Umbilical cord (tissue), 2 donors: ENCODE data around the gene CYTH2. TPM values are rescaled to one million over a fixed set of nuclear protein-coding genes. Genes with fewer than 3 reads are reported as not detected.

Experiments used
- DNase-seq: peaks from one replicate; pipeline ENCODE4 v3.0.0-alpha.2; 2015; ENCODE audit warnings: low spot score
- total RNA-seq: library from RNA; depleted of rRNA; stranded (reverse); fragments of >200 nt; gene quantifications from one replicate; pipeline ENCODE4 v1.2.3, GENCODE V29; 2014; ENCODE audit warnings: low replicate concordance; ENCODE audit not compliant: insufficient read depth

CYTH2 gene
- total RNA-seq, 1 donor from 2014 or later = 20.0 TPM

DNA sequence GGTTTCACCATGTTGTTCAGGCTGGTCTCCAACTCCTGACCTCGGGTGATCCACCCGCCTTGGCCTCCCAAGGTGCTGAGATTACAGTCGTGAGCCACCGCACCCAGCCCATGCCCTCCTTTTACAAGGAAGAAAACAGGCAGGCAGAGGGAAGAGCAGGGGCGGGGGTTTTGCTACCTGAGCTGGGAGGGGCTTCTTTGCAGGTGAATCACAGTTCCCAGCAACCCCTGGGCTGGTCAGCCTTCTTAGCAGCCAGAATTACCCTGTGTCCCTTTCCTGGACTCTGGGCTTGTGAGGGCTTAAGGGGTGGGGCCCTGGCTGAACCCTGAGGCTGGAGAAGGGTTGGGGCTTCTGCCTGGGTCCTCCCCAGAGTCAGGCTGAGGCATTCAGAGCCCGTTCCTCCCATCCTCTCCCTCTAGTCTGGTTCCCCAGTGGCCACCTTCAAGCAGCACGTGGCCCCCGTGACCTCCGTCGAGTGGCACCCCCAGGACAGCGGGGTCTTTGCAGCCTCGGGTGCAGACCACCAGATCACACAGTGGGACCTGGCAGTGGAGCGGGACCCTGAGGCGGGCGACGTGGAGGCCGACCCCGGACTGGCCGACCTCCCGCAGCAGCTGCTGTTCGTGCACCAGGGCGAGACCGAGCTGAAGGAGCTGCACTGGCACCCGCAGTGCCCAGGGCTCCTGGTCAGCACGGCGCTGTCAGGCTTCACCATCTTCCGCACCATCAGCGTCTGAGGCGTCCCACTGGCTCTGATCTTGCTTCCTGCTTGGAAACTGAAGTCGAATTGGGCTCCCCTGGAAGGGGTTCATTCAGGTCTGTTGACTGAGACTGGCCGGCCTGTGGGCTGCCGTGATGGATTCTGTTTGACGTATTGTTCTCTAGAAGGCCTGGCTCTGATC is 16.6 kb upstream of the CYTH2 start:
- DNase-seq = no peak

DNA sequence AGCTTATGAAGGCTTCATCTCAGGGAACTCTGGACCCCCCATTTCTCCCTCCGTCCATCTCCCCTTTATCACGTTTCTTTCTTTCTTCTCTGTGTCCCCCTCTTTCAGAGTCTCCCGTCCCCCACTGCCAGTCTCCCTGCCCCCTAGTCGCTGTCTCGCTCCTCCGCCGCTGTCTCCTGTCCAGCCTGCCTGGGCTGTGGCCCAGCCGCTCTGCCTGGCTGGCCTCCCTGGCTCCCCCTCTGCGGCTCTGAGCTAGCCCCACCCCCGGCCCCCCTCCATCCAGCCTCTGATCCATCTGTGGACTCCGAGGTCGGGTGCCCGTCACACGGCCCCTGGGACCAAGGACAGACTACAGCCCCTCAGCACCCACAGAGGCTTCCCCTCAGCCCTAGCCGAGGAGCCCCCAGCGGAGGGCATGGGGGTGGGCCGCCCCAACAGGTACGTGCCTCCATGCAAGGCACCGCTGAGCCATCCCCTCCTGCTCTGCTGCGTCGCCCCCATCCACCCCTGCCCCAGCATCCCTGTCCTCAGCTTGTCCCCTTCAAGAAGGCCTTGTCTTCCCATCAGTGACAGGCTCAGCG is 14.9 kb upstream of the CYTH2 start:
- DNase-seq = no peak

DNA sequence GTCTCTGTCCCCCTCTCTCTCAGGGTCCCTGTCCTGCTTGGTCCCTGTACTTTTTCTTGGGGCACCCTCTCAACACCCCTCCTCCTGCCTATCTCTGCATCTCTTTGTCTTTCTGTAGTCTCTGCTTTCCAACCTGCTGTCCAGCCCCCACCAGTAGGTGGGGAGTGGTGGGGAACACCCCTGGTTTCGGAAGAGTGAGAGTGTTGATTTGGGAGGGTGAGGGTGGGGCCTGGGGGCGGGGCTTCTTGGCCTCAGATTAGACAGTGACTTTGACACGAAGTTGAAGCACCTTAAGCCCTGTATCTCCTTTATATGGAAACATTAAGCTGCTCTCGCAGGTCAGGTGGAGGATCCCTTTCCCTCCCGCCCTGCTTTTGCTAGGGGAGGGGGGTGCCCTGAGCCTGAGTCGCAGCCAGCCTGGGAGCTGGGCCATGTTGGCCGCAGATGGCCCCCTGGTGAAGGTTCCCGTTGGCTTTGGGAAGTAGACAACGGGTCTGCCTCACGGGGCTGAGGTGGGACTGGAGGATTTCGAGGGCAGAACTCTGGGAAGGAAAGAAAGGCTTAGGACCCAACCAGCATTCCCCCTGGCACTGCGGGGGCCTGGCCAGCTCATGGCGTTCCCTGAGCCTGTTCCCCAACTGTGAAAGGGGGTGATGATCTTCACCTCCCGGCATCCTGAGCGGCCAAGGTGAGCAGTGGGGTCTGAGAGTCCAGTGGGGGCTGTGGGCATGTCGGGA is 13.8 kb upstream of the CYTH2 start, which contains the start of gene KCNJ14:
KCNJ14 (plus strand) TSS at position 404 of the 737 bp plus-strand sequence. CDS start 6,151 bp downstream, outside the sequence.
- no peak for DNase-seq

DNA sequence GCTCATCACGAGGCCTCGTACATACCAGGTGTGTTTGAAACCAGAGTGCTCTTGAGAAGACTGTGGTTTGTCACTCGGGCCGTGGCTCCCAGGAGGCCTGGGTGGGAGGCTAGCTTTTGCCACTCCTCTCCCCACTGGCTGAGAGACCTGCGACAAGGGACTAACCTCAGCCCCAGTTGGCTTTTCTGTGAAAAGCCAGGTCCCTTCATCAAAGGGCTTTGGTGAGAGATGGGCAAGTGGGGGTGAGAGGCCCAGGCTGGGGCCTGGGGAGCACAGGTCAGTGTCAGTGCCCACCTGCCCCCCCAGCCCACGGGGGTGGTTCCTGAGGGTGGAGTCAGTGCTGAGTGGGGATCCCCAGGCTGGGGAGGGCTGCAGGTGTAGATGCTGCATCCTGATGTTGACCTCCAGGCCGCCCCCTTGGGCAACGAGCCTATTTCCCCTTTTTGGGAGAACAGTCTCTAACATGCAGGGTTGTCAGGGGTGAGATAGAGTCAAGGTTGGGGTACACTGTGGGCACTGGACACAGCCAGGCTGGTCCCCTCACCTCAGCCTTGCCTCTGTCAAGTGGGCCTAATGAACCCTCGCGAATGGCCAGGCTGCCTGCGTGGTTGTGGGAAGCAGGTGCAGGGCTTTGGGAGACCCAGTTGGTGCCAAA is 13.1 kb upstream of the CYTH2 start:
- DNase-seq = no peak

DNA sequence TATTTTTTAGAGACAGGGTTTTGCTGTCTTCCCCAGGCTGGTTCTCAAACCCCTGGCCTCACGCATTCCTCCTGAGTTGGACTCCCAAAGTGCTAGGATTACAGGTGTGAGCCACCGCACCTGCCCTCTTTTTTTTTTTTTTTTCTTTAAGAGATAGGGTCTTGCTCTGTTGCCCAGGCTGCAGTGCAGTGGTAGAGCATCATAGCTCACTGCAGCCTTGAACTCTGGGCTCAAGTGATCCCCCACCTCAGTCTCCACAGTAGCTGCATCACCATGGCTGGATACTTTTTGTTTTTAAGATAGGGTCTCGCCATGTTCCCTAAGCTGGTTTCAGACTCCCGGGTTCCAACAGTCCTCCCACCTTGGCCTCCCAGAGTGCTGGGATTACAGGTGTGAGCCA is 12.3 kb upstream of the CYTH2 start:
- DNase-seq = no peak

DNA sequence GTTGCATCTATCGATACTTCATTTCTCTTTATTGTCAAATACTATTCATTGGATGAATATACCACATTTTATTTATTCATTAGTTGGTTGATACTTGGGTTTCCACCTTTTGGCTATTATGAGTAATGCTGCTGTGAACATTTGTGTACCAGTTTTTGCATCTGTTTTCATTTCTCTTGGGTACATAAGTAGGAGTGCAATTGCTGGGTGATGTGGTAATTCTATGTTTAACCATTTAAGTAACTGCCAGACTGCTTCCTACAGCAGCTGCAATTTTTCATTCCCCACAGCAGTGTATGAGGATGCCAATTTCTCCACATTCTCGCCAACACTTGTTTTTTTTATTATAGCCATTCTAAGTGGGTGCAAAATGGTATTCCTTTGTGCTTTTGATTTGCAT is 11.2 kb upstream of the CYTH2 start:
- DNase-seq = no peak

DNA sequence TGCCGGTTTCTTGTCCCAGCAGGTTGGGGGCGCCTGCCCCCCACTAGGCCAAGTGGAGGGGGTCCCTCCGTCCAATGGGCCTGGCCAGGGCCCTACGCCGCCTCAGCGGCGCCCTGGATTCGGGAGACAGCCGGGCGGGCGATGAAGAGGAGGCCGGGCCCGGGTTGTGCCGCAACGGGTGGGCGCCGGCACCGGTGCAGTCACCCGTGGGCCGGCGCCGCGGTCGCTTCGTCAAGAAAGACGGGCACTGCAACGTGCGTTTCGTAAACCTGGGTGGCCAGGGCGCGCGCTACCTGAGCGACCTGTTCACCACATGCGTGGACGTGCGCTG is 7.6 kb upstream of the CYTH2 start:
- no peak for DNase-seq

DNA sequence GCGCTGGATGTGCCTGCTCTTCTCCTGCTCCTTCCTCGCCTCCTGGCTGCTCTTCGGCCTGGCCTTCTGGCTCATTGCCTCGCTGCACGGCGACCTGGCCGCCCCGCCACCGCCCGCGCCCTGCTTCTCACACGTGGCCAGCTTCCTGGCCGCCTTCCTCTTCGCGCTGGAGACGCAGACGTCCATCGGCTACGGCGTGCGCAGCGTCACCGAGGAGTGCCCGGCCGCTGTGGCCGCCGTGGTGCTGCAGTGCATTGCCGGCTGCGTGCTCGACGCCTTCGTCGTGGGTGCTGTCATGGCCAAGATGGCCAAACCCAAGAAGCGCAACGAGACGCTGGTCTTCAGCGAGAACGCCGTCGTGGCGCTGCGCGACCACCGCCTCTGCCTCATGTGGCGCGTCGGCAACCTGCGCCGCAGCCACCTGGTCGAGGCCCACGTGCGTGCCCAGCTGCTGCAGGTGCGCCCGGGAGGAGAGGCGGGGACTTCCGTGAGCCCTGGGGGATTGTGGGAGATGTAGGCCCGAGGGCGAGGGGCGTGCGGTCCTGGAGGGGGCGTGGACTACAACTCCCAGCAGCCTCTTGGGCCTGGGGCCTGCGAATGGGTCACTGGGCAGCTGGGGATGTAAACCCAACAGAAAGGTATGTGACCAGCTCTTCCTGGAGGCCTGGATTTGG is 7.0 kb upstream of the CYTH2 start:
- DNase-seq = no peak

DNA sequence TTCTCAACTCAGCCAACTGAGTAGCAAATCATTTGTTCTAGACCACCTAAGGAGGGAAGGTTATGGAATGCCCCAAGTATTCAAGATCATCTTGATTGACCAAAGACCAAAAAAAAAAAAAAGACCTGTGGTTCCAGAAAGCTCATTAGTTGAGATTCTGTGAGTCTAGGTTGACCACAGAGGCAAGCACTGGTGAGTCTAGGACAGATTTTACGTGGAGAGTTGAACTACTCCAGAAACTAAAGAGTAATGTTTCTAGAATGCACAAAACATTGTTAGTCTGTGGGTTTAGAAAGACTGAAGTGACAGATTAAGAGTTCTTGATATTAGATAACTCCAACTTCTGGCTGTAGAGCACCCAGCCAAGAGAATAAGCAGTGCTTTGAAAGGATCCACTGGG is 4.0 kb upstream of the CYTH2 start:
- DNase-seq = no peak

DNA sequence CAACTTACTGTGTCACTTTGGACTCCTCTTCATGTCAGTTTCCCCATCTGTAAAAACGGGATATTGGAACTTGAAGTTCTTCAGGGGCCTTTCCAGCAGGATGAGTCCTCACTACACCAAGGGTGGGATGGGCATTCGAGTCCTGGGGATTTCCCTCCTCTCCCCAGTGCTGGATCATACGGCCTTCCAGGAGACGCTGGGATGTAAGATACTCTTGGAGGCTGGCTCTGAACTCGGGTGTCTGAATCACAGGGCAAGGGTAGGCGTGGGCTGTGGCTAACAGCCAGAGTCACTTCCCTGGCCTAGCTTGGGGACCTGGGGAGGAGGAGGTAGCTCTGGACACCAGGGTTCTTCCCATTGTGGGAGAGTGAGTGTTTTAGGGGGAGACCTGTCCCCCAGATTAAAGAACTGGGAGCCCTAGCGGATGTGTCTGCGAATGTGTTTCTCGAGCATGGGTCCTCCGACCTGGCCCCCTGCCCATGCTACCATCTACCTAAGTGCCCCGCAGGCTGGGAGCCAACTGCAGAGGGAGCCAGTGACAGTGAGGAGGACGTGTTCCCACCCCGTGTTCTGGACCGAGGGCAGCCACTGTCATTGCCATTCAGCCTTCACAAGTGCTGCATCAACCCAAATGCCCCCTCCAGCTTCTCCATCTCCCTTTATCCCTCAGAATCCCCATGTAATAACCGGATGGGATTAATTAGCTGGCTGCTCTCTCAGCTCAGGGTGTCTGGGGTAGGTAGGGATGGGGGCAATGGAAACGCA is 2.4 kb upstream of the CYTH2 start:
- no peak for DNase-seq

DNA sequence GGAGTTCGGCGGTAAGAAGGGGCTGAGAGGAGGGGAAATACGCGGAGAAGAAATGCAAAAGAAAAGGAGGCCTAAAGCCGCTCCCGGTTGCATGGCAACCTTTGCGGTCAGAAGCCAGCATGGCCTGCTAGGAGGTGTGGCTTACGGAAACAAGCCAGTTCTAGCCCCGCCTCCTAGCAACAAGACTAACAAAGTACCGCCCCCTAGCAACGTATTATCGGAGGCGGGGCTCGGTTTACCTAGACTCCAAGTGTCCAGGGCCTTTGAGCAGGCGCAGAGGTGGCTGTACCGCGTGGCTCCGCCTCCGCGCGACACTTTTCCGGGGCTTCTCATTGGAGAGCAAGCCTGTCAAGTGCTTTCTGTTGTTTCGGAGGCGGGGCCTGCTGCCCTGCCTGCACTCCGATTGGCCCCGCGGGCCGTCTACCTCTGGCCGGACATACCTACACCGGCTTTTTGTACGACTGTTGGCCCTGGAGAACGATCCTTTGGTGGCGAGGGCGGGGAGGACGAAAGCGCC is 339 bp upstream of the CYTH2 start:
- peak; percentile 100 for DNase-seq

DNA sequence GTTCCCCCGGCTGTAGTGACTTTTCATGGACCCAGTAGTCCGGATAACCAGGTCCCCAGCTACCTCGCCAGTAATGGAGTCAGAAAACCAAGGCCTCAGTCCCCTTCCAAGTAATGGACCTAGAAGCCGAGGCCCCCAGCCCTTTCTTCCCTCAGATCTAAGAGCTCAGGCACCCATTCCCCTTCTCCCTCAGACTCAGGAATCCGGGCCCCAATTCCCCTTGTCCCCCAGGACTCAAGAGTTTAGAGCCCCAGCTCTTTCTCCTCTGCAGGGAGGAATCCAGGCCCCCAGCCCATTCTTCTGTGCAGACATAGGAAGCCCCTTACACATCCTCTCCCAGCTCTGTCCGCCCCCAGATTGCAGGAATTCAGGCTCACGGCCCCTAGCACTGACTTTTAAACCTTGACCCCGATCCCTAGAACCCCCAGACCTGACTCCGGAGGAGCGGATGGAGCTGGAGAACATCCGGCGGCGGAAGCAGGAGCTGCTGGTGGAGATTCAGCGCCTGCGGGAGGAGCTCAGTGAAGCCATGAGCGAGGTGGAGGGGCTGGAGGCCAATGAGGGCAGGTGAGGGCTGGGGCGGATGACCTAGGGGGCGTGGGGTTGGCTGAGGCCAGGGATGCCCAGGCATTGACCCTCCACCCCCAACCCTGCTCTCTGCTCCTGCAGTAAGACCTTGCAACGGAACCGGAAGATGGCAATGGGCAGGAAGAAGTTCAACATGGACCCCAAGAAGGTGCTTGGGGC is 938 bp downstream of the CYTH2 start:
- DNase-seq = no peak

DNA sequence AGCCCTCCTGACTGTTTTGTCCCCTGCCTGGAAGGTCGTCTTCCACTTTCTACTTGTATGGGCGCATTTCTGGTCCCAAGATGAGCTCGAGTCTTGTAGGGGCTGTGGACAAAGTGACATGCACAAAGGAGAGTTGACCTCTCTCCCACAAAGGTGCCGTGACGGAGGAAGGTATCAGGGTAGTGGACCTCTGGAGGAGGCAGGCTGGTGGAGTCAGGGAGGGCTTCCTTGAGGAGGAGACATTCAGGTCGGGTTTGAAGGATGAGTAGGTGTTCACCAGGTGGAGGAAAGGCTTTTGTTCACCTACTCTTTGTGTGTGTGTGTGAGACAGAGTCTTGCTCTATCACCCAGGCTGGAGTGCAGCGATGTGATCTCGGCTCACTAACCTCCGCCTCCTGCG is 1.7 kb downstream of the CYTH2 start:
- no peak for DNase-seq

DNA sequence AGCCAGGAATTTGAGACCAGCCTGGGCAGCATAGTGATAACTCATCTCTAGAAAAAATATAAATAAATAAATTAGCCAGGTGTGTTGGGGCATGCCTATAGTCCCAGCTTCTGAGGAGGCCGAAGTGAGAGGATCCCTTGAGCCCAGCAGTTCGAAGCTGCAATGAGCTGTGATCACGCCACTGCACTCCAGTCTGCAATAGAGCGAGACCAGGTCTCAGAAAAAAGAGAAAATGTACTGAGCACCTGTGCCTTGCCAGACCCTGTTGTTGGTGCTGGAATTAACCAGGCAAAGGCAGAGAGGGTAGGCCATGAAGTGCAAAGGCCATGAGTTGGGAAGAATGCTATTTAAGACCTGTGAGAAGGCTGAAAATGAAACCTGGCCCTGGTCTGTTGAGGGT is 2.7 kb downstream of the CYTH2 start:
- DNase-seq = no peak

DNA sequence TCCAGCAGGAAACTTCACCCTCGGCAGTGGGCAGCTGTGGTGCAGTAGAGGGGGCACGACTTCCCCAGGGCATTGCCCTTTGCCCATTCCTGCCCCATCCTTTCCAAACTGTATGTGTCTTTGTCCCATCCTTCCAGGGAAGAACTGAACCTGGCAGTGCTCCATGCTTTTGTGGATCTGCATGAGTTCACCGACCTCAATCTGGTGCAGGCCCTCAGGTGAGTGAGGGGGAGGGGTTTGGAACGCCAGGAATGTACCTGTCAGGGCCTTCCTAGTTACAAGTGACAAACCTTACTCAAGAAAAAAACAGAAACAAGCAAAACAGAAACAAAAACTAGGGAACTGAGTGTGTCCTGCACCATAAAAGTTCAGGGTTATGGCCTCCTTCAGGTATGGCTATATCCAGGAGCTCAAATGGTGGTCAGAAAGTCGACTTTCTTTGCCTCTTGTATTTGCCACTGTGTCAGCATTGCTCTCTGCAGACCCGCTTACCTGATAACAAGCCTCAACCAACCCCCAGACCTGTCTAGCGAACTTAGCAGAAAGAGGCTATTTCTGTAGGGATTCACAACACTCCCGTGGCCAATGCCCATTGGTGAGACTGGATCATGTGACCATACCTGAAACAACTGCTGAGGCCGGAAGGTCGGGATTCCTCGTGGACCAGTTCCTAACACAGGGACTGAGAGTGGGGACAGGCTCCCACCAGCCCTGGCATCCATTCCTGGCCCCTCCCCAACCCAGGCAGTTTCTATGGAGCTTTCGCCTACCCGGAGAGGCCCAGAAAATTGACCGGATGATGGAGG is 4.2 kb downstream of the CYTH2 start:
- no peak for DNase-seq

DNA sequence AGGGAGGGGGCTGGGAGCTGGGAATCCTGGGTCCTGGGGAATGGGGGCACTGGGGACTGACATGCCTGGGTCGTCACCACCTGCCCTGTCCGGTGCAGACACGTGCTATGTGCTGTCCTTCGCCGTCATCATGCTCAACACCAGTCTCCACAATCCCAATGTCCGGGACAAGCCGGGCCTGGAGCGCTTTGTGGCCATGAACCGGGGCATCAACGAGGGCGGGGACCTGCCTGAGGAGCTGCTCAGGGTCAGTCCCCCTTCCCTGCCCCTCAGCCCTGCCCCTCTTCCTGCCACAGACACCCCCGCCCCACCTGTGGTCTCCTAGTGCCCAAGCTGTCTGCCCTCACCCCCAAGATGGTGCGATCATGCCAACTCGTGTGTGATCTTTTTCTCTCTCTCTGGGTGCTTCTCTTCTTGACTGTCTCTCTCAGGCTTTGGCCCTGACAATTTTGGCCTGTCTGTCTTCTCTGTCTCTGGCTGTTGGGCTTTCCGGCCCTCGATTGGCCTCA is 5.0 kb downstream of the CYTH2 start:
- DNase-seq = no peak

DNA sequence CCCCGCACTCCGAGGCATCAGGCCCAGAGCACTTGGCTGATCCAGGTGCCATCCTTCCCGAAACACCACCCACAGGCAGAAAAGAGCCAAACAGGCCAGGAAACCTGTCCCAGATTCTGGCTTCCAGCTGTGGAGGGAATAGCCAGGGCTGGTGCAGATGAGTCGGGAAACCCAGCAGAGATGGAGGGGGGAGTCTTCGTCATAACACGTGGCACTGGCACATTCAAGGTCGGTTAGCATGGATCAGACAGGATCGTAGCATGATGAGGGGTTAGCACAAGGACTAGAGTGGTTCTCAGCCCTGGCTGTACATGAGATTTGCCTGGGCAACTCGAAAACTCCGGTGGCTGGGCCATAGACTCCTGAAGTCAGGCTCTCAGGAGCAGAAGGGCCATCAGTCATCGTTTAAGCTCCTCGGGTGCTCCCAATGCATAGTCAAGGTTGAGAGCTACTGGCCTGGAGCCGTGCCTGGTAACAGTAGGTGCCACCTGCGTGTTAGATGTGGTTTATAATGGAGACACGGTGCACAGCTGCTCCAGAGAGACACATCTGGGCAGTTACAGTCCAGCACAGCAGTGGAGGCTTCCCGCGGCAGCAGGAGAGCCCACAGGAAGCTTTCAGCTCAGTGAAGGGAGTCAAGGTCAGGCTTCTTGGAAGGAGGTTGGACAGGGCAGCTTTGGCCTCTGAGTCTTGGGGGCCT is 6.3 kb downstream of the CYTH2 start:
- DNase-seq = no peak

DNA sequence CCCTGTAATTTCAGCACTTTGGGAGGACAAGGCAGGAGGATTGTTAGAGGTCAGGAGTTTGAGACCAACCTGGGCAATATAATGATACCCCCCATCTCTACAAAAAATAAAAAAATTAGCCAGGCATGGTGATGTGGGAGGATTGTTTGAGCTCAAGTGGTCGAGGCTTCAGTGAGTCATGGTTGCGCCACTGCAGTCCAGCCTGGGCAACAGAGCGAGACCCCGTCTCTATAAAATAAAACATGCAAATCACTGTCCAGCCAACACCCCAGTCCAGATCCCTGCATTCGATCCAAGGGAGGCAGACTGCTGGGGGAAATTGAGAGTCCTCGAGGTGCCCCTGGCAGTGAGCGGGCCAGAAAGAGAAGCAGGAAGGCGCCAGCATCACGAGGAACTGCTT is 7.0 kb downstream of the CYTH2 start:
- DNase-seq = no peak
